ENCODE results near the gene AOPEP.

GRCh38 chr9:94931740-94932139, 205.2 kb downstream of the AOPEP start:
- no peak for TF ChIP-seq CTCF (IDR thresholded peaks at IDR 0.05)
- no peak for TF ChIP-seq POLR2A (IDR thresholded peaks at IDR 0.05)
- no peak for TF ChIP-seq POLR2AphosphoS5 (IDR thresholded peaks at IDR 0.05)
- no peak for TF ChIP-seq EP300 (IDR thresholded peaks at IDR 0.05)
